Measurements from ENCODE around the gene KIF5A. TPM values are rescaled to one million over a fixed set of nuclear protein-coding genes. Genes with fewer than 3 reads are reported as not detected.
A peak's percentile ranks its signal among the peaks of the same experiment; 100 is the strongest.

KIF5A gene
- total RNA-seq, 3 donors from 2014 or later (not counting 1 experiment from before 2014, with no cell fraction given), result 0.09 to 0.40 (median 0.16) TPM

DNA sequence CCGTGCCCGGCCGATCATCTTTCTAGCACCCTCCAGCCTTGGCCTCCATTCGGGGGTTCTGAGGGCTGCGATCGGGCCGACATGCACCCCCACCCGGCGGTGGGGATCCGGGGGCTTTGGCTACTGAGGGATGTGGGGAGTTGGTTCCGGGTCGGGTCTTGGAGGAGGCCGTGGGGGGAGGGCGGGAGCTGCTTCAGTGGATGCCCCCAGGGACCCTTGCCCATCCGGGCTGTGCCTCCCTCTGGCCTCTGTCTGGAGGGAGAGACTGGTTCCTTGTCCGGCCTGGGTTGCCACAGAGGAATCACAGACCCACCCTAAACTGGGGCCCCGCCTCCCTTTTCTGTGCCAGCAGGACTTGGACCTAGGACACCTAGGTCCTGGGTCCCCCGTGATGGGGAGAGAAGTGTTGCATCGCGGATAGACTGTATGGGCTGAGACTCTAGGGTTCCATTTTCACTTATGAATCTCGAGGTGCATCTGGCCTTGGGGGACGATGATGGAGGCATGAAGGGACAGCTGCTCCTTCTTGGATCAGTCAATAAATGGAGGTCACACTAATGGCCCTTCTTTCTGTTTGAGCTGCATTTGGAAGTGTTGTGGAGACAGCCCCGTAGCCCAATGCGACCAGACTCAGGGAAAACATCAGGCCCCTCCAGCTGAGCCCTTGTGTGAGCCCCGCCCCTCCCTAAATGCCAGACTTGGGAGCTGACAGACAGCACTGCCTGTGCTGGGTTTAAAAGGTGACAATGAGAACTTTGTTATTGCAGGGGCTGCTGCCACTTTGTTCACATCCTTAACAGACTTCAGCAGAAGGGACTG, 55.4 kb downstream of the KIF5A start:
- H3K4me1 Mint-ChIP-seq, result peaks cover 35 to 54% of the 10 kb centered on the region in 2 donors
- no peaks in the 10 kb centered on the region for H3K27me3 ChIP-seq (ENCODE audit: control insufficient read depth, insufficient read depth, low read length)

DNA sequence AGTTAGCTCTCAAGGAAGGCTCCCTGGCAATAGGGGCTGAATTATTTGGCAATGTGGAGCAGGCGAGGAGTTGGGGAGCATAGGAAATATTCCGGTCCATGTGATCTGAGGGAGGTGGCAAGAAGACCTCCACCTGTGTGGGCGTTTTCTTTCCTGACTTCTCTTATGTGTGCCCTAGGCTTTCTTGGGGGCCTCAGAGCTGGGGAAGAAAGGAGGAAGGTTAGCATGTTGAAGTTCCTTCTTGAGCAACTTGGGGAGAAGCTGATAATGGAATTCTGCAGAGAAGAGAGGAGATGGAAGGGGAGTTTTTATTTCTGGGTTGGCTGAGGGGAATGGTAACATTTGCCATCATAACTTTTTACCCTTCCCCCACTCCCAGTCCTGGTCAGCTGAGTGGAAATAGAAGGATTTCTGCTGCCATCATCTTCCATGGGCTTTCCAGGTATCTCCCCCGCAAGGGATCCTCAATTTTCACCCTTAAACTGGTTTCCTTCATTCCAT, 56.0 kb downstream of the KIF5A start:
- H3K9me3 Mint-ChIP-seq, result no peaks in the 10 kb centered on the region
- H3K27ac Mint-ChIP-seq, result peak overlapping the region; percentile 92 to 93
- H3K36me3 Mint-ChIP-seq, result no peaks in the 10 kb centered on the region
- WGBS (ENCODE audit: insufficient coverage), result 95% methylated on average over 4 of the region's 4 CpGs
- no peaks in the 10 kb centered on the region for H3K9me3 ChIP-seq (ENCODE audit: control insufficient read depth, insufficient read depth, low read length)
- peaks cover 38% of the 10 kb centered on the region for H3K4me1 ChIP-seq (ENCODE audit: control insufficient read depth, insufficient read depth, low read length)
- H3K27ac ChIP-seq (ENCODE audit: low read length), result no peak overlapping the region
- intact Hi-C loops (cut with micrococcal nuclease), result loop anchor here (2.0 kb wide), 1 partner anchor 15 kb away; the partner anchor contains the start of gene PIP4K2C
- no peaks in the 10 kb centered on the region for H3K27me3 ChIP-seq (ENCODE audit: control insufficient read depth, insufficient read depth, low read length)
- H3K4me1 Mint-ChIP-seq, result peaks cover 40 to 61% of the 10 kb centered on the region in 2 donors
- H3K4me3 Mint-ChIP-seq, result peak overlapping the region; percentile 84
- TF ChIP-seq, protein P1, sequence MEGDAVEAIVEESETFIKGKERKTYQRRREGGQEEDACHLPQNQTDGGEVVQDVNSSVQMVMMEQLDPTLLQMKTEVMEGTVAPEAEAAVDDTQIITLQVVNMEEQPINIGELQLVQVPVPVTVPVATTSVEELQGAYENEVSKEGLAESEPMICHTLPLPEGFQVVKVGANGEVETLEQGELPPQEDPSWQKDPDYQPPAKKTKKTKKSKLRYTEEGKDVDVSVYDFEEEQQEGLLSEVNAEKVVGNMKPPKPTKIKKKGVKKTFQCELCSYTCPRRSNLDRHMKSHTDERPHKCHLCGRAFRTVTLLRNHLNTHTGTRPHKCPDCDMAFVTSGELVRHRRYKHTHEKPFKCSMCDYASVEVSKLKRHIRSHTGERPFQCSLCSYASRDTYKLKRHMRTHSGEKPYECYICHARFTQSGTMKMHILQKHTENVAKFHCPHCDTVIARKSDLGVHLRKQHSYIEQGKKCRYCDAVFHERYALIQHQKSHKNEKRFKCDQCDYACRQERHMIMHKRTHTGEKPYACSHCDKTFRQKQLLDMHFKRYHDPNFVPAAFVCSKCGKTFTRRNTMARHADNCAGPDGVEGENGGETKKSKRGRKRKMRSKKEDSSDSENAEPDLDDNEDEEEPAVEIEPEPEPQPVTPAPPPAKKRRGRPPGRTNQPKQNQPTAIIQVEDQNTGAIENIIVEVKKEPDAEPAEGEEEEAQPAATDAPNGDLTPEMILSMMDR (IDR thresholded peaks at IDR 0.05), result no peak
- no peaks in the 10 kb centered on the region for H3K27me3 Mint-ChIP-seq (ENCODE audit: low read depth in 2 of 2)
- H3K4me3 ChIP-seq (ENCODE audit: low read length), result no peak overlapping the region
- peaks cover 20% of the 10 kb centered on the region for H3K36me3 ChIP-seq (ENCODE audit: control insufficient read depth, insufficient read depth, low read length)
- DNase-seq (no peak), ATAC-seq (no peak)

More for the DNA sequence above, 55.4 kb downstream of the KIF5A start:
- Mint-ChIP-seq H3K27ac (peak overlapping the region; percentile 92 to 93), H3K27me3 (ENCODE audit: low read depth in 2 of 2) (no peaks in the 10 kb centered on the region), H3K4me3 (peak overlapping the region; percentile 84), H3K36me3 (no peaks in the 10 kb centered on the region), H3K9me3 (no peaks in the 10 kb centered on the region)
- WGBS (ENCODE audit: insufficient coverage), result 22% methylated on average over 24 of the region's 25 CpGs
- Histone ChIP-seq H3K4me3 (ENCODE audit: low read length) (peak overlapping the region; percentile 57), H3K36me3 (ENCODE audit: control insufficient read depth, insufficient read depth, low read length) (peaks cover 24% of the 10 kb centered on the region), H3K27ac (ENCODE audit: low read length) (peak overlapping the region; percentile 46), H3K4me1 (ENCODE audit: control insufficient read depth, insufficient read depth, low read length) (peaks cover 32% of the 10 kb centered on the region), H3K9me3 (ENCODE audit: control insufficient read depth, insufficient read depth, low read length) (no peaks in the 10 kb centered on the region)
- TF ChIP-seq, protein P1 (IDR thresholded peaks at IDR 0.05), result no peak
- ATAC-seq, result peak in 2 of 3 donors; percentile 43 to 57
- intact Hi-C loops (cut with micrococcal nuclease), result loop anchor here (2.0 kb wide), 1 partner anchor 14 kb away; the partner anchor contains the start of gene PIP4K2C
- DNase-seq, result peak in 1 of 2 donors; percentile 20

DNA sequence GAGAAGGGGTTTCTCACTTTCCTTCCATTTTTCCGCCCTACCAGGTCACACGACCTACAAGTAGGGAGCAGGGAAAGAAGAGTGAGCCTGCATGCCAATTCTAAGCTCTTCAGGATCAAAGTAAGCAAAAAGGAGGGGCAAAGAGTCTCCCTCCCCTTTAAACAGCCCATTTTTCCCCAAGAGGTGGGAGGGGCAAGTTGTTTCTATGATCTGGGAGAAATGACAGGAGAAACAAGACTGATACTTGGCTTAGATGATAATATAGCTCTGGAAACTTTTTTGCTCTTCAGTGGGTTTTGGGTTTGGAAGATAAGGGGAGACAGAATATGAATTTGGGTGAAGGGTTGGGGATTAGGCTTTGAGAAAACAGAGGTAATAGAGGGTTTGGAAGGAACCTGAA, 56.6 kb downstream of the KIF5A start:
- Mint-ChIP-seq H3K27me3 (ENCODE audit: low read depth in 2 of 2) (no peaks in the 10 kb centered on the region), H3K36me3 (no peaks in the 10 kb centered on the region), H3K4me1 (peaks cover 40 to 64% of the 10 kb centered on the region in 2 donors), H3K27ac (peak overlapping the region; percentile 53 to 92), H3K9me3 (no peaks in the 10 kb centered on the region), H3K4me3 (peak overlapping the region; percentile 25)
- TF ChIP-seq, protein P1 (IDR thresholded peaks at IDR 0.05), result no peak
- WGBS (ENCODE audit: insufficient coverage), result 90% methylated on average over 2 of the region's 2 CpGs
- H3K27me3 ChIP-seq (ENCODE audit: control insufficient read depth, insufficient read depth, low read length), result no peaks in the 10 kb centered on the region
- H3K4me1 ChIP-seq (ENCODE audit: control insufficient read depth, insufficient read depth, low read length), result peaks cover 42% of the 10 kb centered on the region
- no peak for ATAC-seq
- no peak overlapping the region for H3K27ac ChIP-seq (ENCODE audit: low read length)
- intact Hi-C loops (cut with micrococcal nuclease), result no loop called here
- peaks cover 15% of the 10 kb centered on the region for H3K36me3 ChIP-seq (ENCODE audit: control insufficient read depth, insufficient read depth, low read length)
- no peak overlapping the region for H3K4me3 ChIP-seq (ENCODE audit: low read length)
- DNase-seq, result no peak
- no peaks in the 10 kb centered on the region for H3K9me3 ChIP-seq (ENCODE audit: control insufficient read depth, insufficient read depth, low read length)
